GM12875 (cell line): ENCODE data around the gene ADK.

ENCODE experiments used
- H3K4me3 ChIP-seq: one replicate; pipeline ENCODE4 v1.5.1; 2011; ENCODE audit warnings: low read depth, low read length, control low read depth
- TF ChIP-seq, protein P1 (sequence below): IDR thresholded peaks from 2 replicates; pipeline ENCODE4 v1.5.1; 2011; ENCODE audit warnings: low read depth, mild to moderate bottlenecking, control low read depth, inconsistent platforms, low read length, moderate library complexity, borderline replicate concordance; ENCODE audit not compliant: insufficient read depth

Gene ADK

GRCh38 chr10:74684462-74684861 is 533.4 kb downstream of the ADK start:
- H3K4me3 ChIP-seq, result no peak overlapping the region
- TF ChIP-seq, protein P1, sequence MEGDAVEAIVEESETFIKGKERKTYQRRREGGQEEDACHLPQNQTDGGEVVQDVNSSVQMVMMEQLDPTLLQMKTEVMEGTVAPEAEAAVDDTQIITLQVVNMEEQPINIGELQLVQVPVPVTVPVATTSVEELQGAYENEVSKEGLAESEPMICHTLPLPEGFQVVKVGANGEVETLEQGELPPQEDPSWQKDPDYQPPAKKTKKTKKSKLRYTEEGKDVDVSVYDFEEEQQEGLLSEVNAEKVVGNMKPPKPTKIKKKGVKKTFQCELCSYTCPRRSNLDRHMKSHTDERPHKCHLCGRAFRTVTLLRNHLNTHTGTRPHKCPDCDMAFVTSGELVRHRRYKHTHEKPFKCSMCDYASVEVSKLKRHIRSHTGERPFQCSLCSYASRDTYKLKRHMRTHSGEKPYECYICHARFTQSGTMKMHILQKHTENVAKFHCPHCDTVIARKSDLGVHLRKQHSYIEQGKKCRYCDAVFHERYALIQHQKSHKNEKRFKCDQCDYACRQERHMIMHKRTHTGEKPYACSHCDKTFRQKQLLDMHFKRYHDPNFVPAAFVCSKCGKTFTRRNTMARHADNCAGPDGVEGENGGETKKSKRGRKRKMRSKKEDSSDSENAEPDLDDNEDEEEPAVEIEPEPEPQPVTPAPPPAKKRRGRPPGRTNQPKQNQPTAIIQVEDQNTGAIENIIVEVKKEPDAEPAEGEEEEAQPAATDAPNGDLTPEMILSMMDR, result no peak

DNA sequence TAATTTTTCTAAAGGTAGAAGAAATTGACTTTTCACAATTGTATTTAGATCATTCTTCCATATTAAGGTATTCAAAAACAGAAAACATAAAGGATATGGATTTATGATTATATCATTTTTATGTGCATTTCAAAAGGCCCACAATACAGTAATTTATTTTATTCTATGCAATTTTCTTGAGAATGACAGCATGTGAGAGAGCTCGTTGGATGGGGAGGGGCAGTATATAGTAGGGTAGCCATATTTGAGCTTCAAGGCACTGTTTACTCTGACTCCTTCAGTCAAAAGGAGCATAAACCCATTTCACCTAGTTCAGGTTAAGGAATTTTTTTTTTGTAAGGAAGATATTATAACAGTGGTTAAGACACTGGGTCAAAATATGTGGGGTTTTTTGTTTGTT is 534.5 kb downstream of the ADK start:
- TF ChIP-seq, protein P1, result no peak

DNA sequence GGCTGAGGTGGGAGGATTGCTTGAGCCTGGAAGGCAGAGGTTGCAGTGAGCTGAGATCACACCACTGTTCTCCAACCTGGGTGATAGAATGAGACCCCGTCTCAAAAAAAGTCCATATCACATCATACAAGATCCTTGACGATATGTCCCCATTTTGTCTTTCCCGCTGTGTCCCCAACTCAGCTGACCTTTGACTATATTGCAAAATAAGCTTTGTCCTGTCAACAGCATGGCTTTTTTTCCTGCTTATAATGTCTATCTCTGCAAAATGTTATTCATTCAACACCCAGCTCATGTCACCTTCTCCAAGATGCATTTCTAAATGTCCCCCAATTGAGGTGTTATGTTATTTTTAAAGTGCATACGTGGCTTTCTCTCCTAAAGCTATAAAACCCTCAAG is 539.4 kb downstream of the ADK start:
- H3K4me3 ChIP-seq, result no peak overlapping the region
- TF ChIP-seq, protein P1, result no peak

More for the DNA sequence above, 534.5 kb downstream of the ADK start:
- H3K4me3 ChIP-seq, result no peak overlapping the region

- TF ChIP-seq, protein P1, result no peak
- H3K4me3 ChIP-seq, result no peak overlapping the region
Measured at GRCh38 chr10:74691164-74691563, 540.1 kb downstream of the ADK start.

DNA sequence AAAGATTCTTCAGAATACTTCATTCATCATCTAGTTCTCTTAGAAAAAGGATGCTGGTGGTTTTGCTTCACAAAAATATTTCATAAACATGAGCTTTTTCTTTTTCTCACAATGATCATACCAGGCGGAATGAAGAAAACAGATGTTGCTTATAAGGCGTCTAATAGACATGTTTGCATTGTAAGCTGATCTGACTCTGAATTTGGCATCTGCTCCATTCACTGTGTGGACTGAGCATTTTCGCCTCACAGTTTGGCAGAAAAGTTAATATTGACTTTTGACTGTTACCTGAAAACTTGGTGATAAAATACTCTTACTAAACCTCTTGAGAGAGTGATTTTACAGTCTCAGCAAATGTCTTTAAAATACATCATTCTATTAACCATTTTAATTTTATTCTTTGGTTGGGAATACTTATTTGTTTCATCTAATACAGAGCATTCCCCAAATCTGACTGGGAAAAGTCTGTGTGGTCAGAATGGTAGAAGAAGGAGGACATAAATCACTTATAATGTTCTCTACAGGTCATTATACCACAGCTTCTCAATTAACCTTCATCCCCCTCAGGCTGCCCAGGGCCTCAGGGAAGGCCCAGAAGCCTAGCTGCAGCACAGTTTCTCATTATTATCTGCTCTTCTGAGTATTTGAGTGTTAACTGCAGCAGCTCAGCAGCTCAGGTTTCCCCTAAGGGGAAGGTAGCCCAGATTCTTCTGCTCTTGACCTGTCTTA is 553.8 kb downstream of the ADK start:
- TF ChIP-seq, protein P1, result no peak
- no peak overlapping the region for H3K4me3 ChIP-seq

DNA sequence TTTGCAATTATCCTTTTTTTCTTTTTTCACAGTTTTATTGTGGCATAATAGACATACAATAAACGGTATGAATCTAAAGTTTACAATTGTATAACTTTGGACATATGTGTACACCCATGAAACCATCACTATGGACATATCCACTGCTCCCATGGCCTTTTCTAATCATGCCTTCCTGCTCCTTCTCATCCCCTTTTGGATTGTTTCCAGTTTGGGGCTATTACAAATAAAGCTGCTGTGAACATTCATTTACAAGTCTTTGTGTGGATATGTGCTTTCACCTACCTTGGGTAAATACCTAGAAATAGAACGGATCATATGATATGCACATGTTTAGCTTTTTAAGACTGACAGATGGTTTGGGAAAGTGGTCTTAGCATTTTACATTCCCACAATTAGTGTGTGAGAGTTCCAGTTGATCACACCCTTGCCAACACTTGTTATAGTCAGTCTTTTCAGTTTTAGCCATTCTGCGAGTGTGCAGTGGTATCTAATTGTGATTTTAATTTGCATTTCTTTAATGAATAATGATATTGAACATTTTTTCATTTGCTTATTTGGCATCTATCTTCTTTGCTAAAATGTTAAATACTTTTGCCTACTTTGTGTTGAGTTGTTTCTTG is 554.4 kb downstream of the ADK start:
- no peak overlapping the region for H3K4me3 ChIP-seq
- TF ChIP-seq, protein P1, result no peak

DNA sequence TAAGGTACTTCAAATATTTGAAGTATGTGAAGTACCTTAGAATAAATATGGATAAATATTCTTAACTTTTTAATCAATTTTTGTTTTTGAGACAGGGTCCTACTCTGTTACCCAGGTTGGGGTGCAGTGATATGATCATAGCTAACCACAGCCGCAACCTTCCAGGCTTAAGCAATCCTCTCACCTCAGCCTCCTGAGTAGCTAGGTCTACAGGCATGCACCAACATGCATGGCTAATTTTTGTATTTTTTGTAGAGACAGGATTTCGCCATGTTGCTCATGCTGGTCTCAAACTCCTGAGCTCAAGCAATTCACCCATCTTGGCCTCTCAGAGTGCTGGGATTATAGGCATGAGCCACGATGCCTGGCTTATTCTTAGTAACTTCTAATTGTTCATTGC is 555.9 kb downstream of the ADK start:
- H3K4me3 ChIP-seq, result no peak overlapping the region
- TF ChIP-seq, protein P1, result no peak
